GM18502 (cell line): ENCODE measurements around the gene HNF1B.
"Not testable (repeated sequence)": the region's sequence is repeated elsewhere in the genome, so short reads cannot be mapped to it uniquely, and the experiment has no call there.

Experiments used
- ATAC-seq: cut with Tn5 transposase; IDR thresholded peaks from one replicate; pipeline ENCODE4 v1.9.1; 2021; ENCODE audit warnings: mild to moderate bottlenecking; ENCODE audit not compliant: unreplicated experiment, poor library complexity

Gene HNF1B

GRCh38 chr17:37708008-37708615 lies 36.7 kb downstream of the HNF1B start:
- no peak for ATAC-seq

GRCh38 chr17:37706446-37706845 lies 38.4 kb downstream of the HNF1B start:
- ATAC-seq = no peak

GRCh38 chr17:37702598-37702997 lies 42.3 kb downstream of the HNF1B start:
- ATAC-seq = no peak

GRCh38 chr17:37701496-37701898 lies 43.4 kb downstream of the HNF1B start:
- no peak for ATAC-seq

- no peak for ATAC-seq
Observed at GRCh38 chr17:37700881-37701280, 44.0 kb downstream of the HNF1B start.

DNA sequence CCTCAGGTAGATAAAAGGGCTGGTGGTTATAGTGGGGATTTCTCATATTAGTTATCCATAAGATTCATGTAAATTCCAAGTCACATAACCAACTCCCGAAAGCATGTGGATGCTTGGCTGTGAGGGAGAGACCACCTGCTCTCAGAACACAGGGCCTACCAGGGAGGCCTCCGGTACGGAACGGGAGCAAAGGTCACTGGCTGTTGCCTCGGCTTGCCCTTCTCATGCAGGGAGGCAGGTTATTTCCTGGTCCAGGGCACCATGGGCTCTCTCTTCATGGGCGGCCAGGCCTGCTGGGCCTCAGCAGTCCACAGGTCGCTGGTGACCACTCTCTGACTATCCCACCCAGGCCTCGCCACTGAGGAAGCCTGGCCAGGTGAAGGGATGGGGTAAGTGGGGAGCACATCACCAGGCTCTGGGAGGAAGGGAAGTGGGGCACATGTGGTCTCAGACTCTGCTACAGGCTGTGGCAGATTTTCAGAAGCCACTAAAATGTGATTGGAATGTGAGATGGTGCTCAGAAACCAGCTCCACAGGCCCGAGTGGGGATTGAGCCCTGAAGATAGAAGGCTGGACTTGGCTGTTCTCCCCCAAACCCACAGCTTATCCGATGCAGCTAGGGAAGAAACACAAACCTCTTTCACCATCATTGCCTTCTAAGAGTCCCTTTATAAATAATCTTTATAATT lies 45.4 kb downstream of the HNF1B start:
- no peak for ATAC-seq

DNA sequence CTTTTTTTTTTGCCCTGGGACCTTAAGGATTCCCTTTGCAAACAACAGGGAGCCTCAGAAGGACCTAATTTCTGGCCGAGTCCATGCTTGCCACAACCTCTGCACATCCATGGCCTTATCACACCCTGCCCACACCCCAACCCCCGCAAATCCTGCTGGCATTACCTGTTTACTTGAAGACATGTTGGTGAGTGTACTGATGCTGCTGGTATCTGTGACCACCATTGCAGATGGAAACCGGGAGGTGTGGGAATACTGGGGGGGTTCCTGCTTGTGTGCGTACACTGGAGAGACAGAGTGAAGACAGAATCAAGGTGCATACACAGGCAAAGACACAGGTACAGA lies 46.0 kb downstream of the HNF1B start:
- ATAC-seq = no peak

DNA sequence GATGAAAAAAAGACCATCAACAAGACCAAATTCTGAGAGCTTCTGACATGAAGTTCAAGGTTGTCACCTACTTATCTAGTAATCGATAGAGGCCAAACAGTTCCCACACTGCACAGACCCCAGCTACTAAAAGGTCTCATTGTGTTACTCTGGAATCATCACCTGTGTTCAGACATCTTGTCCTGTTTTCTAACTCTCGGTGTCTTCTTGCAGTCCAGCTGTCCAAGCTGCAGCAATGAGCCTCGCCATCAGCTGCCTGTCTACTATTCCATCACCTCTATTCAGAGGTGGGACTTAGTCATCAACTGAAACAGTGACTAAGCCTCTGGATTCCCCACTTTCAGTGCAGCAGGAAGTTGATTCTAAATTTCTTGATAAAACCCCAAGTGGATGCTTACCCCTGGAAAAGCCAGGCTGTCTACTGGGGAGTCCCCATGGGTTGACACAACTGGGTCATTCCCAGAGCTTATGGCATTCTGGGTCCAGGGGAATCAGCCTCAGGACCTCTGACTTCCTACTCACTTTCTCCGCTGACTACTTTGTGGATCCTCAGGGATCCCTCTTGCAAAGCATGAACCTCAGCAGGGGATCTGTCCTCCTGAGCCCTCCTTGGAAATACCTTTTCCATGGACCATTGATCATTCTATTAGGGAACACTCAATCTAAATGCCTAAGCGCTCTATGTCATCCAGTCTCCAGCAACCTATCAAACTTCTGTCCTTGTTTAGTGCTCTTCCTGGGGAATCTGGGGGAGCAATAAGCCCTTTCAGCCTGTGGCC lies 46.5 kb downstream of the HNF1B start:
- no peak for ATAC-seq

GRCh38 chr17:37697381-37697780 lies 47.5 kb downstream of the HNF1B start:
- ATAC-seq = no peak

GRCh38 chr17:37696366-37696765 lies 48.5 kb downstream of the HNF1B start:
- ATAC-seq = no peak

DNA sequence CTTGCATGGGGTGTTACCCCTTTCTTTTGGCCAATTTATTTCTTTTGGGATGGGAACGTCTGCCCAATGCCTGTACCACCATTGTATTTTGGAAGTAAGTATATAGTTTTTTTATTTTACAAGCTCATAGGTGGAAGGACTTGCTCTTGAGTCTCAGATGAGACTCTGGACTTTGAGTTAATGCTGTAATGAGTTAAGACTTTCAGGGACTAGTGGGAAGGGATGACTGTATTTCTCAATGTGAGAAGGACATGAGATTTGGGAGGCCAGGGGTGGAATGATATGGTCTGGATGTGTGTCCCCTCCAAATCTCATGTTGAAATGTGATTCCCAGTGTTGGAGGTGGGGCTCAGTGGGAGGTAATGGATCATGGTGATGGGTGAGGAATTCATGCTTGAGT lies 49.1 kb downstream of the HNF1B start:
- no peak for ATAC-seq

GRCh38 chr17:37694734-37695133 lies 50.1 kb downstream of the HNF1B start:
- ATAC-seq = no peak

DNA sequence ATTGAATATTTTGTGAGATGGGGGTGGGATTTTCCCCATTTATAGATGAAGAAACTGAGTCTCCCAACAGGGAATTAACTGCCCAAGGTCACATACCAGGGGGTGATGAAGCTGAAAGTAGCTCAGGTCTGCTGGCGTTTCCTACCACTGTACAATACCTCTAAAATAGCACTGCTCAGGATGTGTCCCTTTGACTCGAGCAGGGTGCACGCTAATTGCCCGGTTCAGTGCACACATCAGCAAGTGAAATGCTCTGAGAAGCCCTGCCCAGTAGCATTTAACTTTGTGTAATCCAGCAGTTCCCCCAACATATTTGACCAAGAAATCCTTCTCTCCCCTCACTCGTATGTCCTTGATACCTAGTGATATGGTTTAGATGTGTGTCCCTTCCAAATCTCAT lies 51.5 kb downstream of the HNF1B start:
- ATAC-seq = no peak

GRCh38 chr17:37691807-37692206 lies 53.1 kb downstream of the HNF1B start:
- no peak for ATAC-seq

DNA sequence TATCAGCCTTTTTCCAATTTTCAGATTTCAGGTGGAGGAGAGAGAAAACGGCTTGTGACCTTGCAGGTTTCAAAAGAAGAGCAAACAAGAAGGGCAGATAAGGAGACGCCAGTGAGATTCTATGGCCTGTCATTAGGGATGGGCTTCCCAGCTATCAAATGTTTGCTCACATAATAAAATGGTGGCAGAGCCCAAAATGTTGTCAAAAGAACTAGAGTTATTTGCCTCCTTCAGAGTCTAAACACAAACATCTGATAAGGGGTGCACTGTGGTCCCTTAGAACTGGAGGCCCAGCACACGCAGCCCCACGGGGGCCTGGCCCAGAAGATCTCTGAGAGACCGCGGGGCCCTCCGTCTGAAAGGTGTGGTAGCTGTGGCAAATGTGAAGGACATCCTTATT lies 55.5 kb downstream of the HNF1B start:
- ATAC-seq = no peak

DNA sequence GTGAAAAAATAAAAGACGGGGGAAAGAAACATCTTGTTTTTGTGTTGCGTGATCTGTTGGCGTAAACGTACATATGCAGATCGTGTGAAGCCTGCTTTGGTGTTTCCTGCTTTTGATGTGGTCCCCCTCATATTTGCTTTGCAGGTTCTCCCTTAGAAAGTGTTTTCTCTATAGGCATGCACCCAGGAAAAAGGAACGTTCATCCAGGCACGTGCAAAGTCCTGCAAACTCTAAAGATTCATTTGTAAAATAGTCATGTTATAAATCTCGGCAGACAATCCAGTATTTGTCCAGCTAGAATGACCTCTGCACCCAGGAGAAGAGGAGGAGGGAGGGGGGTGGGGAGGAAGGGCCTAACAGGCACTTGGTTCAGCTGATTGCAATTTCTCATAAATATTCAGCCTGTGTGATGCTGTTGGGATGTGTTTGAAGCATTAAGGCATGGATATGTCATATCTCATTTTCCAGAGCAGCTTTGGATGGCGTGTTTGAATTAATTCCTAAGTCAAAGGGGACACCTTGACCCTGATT lies 61.3 kb downstream of the HNF1B start:
- no peak for ATAC-seq

DNA sequence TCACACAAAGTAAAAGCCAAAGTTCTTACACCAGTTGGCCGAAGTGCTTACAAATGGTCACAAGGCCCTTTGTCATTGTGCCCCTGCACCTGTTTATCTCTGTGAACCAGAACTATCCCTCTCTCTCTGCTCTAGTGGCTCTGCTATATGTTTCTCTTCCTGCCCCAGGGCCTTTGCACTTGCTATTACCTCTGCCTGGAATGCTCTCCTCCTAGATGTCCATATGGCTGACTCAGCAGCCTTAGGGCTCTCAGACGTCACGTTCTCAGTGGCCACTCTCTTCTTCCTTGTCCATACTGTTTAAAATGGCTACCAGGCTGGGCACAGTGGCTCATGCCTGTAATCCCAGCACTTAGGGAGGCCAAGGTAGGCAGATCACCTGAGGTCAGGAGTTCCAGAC lies 62.9 kb downstream of the HNF1B start:
- no peak for ATAC-seq

DNA sequence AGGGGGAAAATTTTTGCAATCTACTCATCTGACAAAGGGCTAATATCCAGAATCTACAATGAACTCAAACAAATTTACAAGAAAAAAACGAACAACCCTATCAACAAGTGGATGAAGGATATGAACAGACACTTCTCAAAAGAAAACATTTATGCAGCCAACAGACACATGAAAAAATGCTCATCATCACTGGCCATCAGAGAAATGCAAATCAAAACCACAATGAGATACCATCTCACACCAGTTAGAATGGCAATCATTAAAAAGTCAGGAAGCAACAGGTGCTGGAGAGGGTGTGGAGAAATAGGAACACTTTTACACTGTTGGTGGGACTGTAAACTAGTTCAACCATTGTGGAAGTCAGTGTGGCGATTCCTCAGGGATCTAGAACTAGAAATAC lies 64.9 kb downstream of the HNF1B start:
- ATAC-seq = not testable (repeated sequence)

DNA sequence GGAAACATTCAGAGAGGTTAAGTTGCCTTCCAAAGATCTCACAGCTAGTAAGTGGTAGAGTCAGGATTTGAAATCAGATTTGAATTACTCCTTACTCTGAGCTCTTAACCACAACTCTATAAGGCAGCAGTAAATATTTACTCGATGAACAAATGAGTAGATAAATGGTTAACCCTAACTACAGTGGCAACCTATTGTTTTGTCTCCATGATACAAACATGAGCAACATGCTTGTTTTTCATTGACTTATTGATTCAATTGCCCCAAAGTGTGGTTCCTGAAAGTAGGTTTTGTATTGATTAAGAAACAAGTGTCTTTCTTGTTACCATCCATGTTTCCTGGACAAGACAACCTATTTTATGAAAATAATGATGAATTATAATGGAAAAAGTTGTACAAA lies 66.8 kb downstream of the HNF1B start:
- no peak for ATAC-seq

GRCh38 chr17:37677021-37677420 lies 67.8 kb downstream of the HNF1B start:
- ATAC-seq = no peak

DNA sequence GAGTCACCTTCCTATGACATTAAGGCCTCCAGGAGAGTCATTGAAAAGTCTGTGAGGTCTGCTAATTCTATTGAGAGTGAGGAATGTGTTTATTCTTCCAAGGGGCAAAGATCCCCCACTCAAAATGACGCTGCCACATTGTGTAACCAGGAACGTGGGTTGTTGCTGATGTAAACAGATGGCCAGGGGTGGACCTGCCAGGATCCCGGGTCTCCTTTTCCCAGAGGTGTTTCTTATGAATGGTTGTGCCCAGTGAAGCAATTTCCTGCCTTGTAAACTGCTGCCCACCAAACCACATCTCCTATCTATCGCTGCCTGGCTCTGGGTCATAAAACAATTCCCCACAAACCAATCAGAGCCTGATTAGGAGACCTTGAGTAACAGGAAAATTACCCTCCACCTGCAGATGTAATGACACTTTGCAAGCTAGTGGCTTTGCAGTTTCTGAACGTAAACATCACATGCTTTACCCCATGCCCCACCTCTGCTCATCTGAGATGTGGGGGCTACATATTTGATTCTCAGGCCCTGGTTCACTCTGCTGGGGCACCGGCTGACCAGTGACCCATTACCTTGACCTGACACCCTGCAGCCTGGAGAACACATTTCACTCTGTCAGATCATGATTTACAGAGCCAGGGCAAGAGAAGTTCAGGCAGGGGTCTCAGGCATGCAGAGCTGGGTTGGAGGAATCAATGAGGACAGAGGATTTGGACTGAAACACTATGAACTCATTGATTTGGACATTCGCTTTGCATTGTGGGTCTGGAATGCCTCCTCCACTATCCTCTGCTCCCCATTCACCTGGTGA lies 68.5 kb downstream of the HNF1B start:
- ATAC-seq = no peak
